ENCODE results near the gene APLP2.

DNA sequence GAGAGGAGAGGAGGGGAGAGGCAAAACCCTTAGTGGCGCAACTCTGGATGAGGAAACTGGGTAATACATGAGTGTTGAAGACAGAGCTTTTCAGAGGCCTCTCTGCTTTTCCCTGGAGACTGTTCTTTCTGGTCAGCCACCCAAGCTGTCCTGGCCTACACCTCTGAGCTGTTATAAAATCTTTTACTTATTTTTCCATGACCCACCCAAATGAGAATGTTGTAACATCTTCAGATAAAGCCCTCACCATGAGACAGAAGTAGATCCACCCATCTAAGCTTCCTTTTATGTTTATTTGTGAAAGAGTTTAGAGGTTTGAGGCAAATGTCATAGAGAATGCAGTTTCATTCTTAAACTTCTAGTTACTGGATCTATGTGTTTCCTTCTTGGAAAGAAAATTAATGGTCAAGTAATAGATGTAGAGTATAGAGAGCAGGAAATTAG lies 20.3 kb upstream of the APLP2 start:
- TF ChIP-seq, protein P1, sequence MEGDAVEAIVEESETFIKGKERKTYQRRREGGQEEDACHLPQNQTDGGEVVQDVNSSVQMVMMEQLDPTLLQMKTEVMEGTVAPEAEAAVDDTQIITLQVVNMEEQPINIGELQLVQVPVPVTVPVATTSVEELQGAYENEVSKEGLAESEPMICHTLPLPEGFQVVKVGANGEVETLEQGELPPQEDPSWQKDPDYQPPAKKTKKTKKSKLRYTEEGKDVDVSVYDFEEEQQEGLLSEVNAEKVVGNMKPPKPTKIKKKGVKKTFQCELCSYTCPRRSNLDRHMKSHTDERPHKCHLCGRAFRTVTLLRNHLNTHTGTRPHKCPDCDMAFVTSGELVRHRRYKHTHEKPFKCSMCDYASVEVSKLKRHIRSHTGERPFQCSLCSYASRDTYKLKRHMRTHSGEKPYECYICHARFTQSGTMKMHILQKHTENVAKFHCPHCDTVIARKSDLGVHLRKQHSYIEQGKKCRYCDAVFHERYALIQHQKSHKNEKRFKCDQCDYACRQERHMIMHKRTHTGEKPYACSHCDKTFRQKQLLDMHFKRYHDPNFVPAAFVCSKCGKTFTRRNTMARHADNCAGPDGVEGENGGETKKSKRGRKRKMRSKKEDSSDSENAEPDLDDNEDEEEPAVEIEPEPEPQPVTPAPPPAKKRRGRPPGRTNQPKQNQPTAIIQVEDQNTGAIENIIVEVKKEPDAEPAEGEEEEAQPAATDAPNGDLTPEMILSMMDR (conservative IDR thresholded peaks at IDR 0.05; ENCODE audit: low read depth in 2 of 2) = no peak
- TF ChIP-seq CREB1 (CRISPR knock-in tag; IDR thresholded peaks at IDR 0.05; ENCODE audit: low read depth) = no peak
- TF ChIP-seq, protein P2, sequence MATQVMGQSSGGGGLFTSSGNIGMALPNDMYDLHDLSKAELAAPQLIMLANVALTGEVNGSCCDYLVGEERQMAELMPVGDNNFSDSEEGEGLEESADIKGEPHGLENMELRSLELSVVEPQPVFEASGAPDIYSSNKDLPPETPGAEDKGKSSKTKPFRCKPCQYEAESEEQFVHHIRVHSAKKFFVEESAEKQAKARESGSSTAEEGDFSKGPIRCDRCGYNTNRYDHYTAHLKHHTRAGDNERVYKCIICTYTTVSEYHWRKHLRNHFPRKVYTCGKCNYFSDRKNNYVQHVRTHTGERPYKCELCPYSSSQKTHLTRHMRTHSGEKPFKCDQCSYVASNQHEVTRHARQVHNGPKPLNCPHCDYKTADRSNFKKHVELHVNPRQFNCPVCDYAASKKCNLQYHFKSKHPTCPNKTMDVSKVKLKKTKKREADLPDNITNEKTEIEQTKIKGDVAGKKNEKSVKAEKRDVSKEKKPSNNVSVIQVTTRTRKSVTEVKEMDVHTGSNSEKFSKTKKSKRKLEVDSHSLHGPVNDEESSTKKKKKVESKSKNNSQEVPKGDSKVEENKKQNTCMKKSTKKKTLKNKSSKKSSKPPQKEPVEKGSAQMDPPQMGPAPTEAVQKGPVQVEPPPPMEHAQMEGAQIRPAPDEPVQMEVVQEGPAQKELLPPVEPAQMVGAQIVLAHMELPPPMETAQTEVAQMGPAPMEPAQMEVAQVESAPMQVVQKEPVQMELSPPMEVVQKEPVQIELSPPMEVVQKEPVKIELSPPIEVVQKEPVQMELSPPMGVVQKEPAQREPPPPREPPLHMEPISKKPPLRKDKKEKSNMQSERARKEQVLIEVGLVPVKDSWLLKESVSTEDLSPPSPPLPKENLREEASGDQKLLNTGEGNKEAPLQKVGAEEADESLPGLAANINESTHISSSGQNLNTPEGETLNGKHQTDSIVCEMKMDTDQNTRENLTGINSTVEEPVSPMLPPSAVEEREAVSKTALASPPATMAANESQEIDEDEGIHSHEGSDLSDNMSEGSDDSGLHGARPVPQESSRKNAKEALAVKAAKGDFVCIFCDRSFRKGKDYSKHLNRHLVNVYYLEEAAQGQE (IDR thresholded peaks at IDR 0.05; ENCODE audit: unreplicated experiment) = no peak
- TF ChIP-seq EZH2phosphoT487 (IDR thresholded peaks at IDR 0.05; ENCODE audit: unreplicated experiment) = no peak
- TF ChIP-seq POLR2AphosphoS5 (IDR thresholded peaks at IDR 0.05; ENCODE audit: low read depth) = no peak
- TF ChIP-seq EZH2 (IDR thresholded peaks at IDR 0.05; ENCODE audit: low read depth, unreplicated experiment) = no peak
- no peak for TF ChIP-seq STAT1 (IDR thresholded peaks at IDR 0.05; ENCODE audit: unreplicated experiment)
- no peak for TF ChIP-seq JUNB (IDR thresholded peaks at IDR 0.05; ENCODE audit: unreplicated experiment)
- no peak for TF ChIP-seq ZNF114 (CRISPR knock-in tag; IDR thresholded peaks at IDR 0.05)
- TF ChIP-seq NANOG (IDR thresholded peaks at IDR 0.05; ENCODE audit: borderline replicate concordance) = no peak
- TF ChIP-seq, protein P3, sequence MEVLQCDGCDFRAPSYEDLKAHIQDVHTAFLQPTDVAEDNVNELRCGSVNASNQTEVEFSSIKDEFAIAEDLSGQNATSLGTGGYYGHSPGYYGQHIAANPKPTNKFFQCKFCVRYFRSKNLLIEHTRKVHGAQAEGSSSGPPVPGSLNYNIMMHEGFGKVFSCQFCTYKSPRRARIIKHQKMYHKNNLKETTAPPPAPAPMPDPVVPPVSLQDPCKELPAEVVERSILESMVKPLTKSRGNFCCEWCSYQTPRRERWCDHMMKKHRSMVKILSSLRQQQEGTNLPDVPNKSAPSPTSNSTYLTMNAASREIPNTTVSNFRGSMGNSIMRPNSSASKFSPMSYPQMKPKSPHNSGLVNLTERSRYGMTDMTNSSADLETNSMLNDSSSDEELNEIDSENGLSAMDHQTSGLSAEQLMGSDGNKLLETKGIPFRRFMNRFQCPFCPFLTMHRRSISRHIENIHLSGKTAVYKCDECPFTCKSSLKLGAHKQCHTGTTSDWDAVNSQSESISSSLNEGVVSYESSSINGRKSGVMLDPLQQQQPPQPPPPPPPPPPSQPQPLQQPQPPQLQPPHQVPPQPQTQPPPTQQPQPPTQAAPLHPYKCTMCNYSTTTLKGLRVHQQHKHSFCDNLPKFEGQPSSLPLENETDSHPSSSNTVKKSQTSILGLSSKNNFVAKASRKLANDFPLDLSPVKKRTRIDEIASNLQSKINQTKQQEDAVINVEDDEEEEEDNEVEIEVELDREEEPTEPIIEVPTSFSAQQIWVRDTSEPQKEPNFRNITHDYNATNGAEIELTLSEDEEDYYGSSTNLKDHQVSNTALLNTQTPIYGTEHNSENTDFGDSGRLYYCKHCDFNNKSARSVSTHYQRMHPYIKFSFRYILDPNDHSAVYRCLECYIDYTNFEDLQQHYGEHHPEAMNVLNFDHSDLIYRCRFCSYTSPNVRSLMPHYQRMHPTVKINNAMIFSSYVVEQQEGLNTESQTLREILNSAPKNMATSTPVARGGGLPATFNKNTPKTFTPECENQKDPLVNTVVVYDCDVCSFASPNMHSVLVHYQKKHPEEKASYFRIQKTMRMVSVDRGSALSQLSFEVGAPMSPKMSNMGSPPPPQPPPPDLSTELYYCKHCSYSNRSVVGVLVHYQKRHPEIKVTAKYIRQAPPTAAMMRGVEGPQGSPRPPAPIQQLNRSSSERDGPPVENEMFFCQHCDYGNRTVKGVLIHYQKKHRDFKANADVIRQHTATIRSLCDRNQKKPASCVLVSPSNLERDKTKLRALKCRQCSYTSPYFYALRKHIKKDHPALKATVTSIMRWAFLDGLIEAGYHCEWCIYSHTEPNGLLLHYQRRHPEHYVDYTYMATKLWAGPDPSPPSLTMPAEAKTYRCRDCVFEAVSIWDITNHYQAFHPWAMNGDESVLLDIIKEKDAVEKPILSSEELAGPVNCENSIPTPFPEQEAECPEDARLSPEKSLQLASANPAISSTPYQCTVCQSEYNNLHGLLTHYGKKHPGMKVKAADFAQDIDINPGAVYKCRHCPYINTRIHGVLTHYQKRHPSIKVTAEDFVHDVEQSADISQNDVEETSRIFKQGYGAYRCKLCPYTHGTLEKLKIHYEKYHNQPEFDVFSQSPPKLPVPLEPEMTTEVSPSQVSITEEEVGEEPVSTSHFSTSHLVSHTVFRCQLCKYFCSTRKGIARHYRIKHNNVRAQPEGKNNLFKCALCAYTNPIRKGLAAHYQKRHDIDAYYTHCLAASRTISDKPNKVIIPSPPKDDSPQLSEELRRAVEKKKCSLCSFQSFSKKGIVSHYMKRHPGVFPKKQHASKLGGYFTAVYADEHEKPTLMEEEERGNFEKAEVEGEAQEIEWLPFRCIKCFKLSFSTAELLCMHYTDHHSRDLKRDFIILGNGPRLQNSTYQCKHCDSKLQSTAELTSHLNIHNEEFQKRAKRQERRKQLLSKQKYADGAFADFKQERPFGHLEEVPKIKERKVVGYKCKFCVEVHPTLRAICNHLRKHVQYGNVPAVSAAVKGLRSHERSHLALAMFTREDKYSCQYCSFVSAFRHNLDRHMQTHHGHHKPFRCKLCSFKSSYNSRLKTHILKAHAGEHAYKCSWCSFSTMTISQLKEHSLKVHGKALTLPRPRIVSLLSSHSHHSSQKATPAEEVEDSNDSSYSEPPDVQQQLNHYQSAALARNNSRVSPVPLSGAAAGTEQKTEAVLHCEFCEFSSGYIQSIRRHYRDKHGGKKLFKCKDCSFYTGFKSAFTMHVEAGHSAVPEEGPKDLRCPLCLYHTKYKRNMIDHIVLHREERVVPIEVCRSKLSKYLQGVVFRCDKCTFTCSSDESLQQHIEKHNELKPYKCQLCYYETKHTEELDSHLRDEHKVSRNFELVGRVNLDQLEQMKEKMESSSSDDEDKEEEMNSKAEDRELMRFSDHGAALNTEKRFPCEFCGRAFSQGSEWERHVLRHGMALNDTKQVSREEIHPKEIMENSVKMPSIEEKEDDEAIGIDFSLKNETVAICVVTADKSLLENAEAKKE (CRISPR knock-in tag; IDR thresholded peaks at IDR 0.05) = no peak
- TF ChIP-seq ZNF331 (CRISPR knock-in tag; IDR thresholded peaks at IDR 0.05; ENCODE audit: low read depth) = no peak

Data from GM23338 (cell line).